D341Med (cell line): Measurements from ENCODE around the gene UGT1A4.

ENCODE experiments used
- DNase-seq: peaks from one replicate; pipeline ENCODE4 v3.0.0; 2012; ENCODE audit warnings: low spot score

Gene UGT1A4

GRCh38 chr2:233791151-233791882 lies 72.8 kb downstream of the UGT1A4 start:
- no peak for DNase-seq

GRCh38 chr2:233791883-233792329 lies 73.4 kb downstream of the UGT1A4 start:
- no peak for DNase-seq

- no peak for DNase-seq
Measured at GRCh38 chr2:233792720-233793119, 74.2 kb downstream of the UGT1A4 start.

- no peak for DNase-seq
Measured at GRCh38 chr2:233793465-233794127, 75.1 kb downstream of the UGT1A4 start.

GRCh38 chr2:233794128-233794658 lies 75.7 kb downstream of the UGT1A4 start:
- DNase-seq = no peak

GRCh38 chr2:233795735-233796171 lies 77.2 kb downstream of the UGT1A4 start:
- no peak for DNase-seq

GRCh38 chr2:233796254-233796653 lies 77.7 kb downstream of the UGT1A4 start:
- no peak for DNase-seq

GRCh38 chr2:233798335-233799086 lies 80.0 kb downstream of the UGT1A4 start:
- DNase-seq = no peak

- no peak for DNase-seq
Measured at GRCh38 chr2:233799087-233799665, 80.6 kb downstream of the UGT1A4 start.

GRCh38 chr2:233799716-233800115 lies 81.2 kb downstream of the UGT1A4 start:
- DNase-seq = no peak

- DNase-seq = no peak
Measured at GRCh38 chr2:233800208-233800607, 81.7 kb downstream of the UGT1A4 start.

- no peak for DNase-seq
Measured at GRCh38 chr2:233801357-233802131, 83.0 kb downstream of the UGT1A4 start.

GRCh38 chr2:233802132-233802815 lies 83.7 kb downstream of the UGT1A4 start:
- DNase-seq = no peak

GRCh38 chr2:233803292-233803911 lies 84.9 kb downstream of the UGT1A4 start:
- no peak for DNase-seq

GRCh38 chr2:233803994-233804393 lies 85.5 kb downstream of the UGT1A4 start:
- no peak for DNase-seq

GRCh38 chr2:233807215-233807865 lies 88.8 kb downstream of the UGT1A4 start:
- no peak for DNase-seq

GRCh38 chr2:233807966-233808935 lies 89.7 kb downstream of the UGT1A4 start:
- DNase-seq = no peak

- no peak for DNase-seq
Measured at GRCh38 chr2:233810385-233810784, 91.8 kb downstream of the UGT1A4 start.

GRCh38 chr2:233811087-233811486 lies 92.6 kb downstream of the UGT1A4 start:
- no peak for DNase-seq
